IMR-90 (cell line): ENCODE results near the gene CD9. TPM values are rescaled to one million over a fixed set of nuclear protein-coding genes. Genes with fewer than 3 reads are reported as not detected.

Experiments
- ATAC-seq: fragments of 200-7000 bp; cut with Tn5 transposase; 2 replicates; pipeline ENCODE4 v1.9.1; 2020; ENCODE audit warnings: low read depth, mild to moderate bottlenecking, moderate library complexity
- BruUV-seq: library from RNA; stranded (reverse); fragments of 400-500 nt; replicated peaks from 2 replicates; lab custom pipeline; 2021; lab: Mats Ljungman, UMichigan
- CTCF ChIA-PET: fragments of 300-600 bp; formaldehyde crosslinking; extraction: SDS; loops from one replicate; lab custom pipeline; 2021; ENCODE audit warnings: antibody characterized with exemption; lab: Yijun Ruan, JAX
- POLR2A ChIA-PET: fragments of 300-600 bp; sonication (Branson Sonifier 250); formaldehyde crosslinking; loops from one replicate; lab custom pipeline; 2022; ENCODE audit warnings: antibody characterized with exemption; ENCODE audit not compliant: unreplicated experiment; lab: Charles Lee
- DNase-seq: peaks from one replicate; pipeline ENCODE4 v3.0.0; 2013
- H2AFZ ChIP-seq: replicated peaks from 2 replicates; pipeline ENCODE3; 2013; ENCODE audit warnings: low read length, mild to moderate bottlenecking; ENCODE audit not compliant: poor library complexity
- H2AK5ac ChIP-seq: 2 replicates; pipeline ENCODE4 v1.6.1; 2013; ENCODE audit warnings: low read depth, low read length, inconsistent platforms
- H2AK9ac ChIP-seq: replicated peaks from 2 replicates; pipeline ENCODE3; 2013; ENCODE audit warnings: mild to moderate bottlenecking, low read depth, low read length, moderate library complexity; ENCODE audit not compliant: poor library complexity
- H2BK120ac ChIP-seq: 2 replicates; pipeline ENCODE4 v1.6.1; 2013; ENCODE audit warnings: low read depth, low read length, inconsistent platforms
- H2BK15ac ChIP-seq: 3 replicates; pipeline ENCODE4 v1.6.1; 2013; ENCODE audit warnings: low read depth, low read length, inconsistent platforms
- H2BK20ac ChIP-seq: 2 replicates; pipeline ENCODE4 v1.6.1; 2013; ENCODE audit warnings: low read depth, mild to moderate bottlenecking, inconsistent platforms, low read length, moderate library complexity
- H2BK5ac ChIP-seq: 2 replicates; pipeline ENCODE4 v1.6.1; 2013; ENCODE audit warnings: mild to moderate bottlenecking, low read depth, low read length, inconsistent platforms; ENCODE audit not compliant: poor library complexity, severe bottlenecking
- H3K14ac ChIP-seq: replicated peaks from 2 replicates; pipeline ENCODE4 v1.6.1; 2013; ENCODE audit warnings: low read depth, low read length, inconsistent platforms
- H3K18ac ChIP-seq: 2 replicates; pipeline ENCODE4 v1.6.1; 2013; ENCODE audit warnings: low read depth, low read length, control low read depth
- H3K23ac ChIP-seq: 2 replicates; pipeline ENCODE4 v1.6.1; 2013; ENCODE audit warnings: low read depth, low read length, inconsistent platforms
- H3K27ac ChIP-seq: 2 replicates; pipeline ENCODE4 v1.5.1; 2013; ENCODE audit warnings: mild to moderate bottlenecking, control low read depth, low read length; ENCODE audit not compliant: insufficient read depth
- H3K27me3 ChIP-seq: 2 replicates; pipeline ENCODE4 v1.6.1; 2013; ENCODE audit warnings: low read length; ENCODE audit not compliant: control insufficient read depth, insufficient read depth
- H3K36me3 ChIP-seq: 2 replicates; pipeline ENCODE4 v1.6.1; 2013; ENCODE audit warnings: low read length, mixed read lengths; ENCODE audit not compliant: control insufficient read depth, insufficient read depth
- H3K4ac ChIP-seq: 2 replicates; pipeline ENCODE4 v1.6.1; 2013; ENCODE audit warnings: low read depth, low read length, inconsistent platforms
- H3K4me1 ChIP-seq: 2 replicates; pipeline ENCODE4 v1.6.1; 2013; ENCODE audit warnings: low read length, mixed read lengths; ENCODE audit not compliant: control insufficient read depth, insufficient read depth
- H3K4me2 ChIP-seq: 2 replicates; pipeline ENCODE4 v1.6.1; 2013; ENCODE audit warnings: low read depth, mild to moderate bottlenecking, control low read depth, low read length, moderate library complexity
- H3K4me3 ChIP-seq: 2 replicates; pipeline ENCODE4 v1.5.1; 2013; ENCODE audit warnings: low read depth, mild to moderate bottlenecking, control low read depth, low read length, moderate library complexity; ENCODE audit not compliant: insufficient read depth
- H3K56ac ChIP-seq: 2 replicates; pipeline ENCODE4 v1.6.1; 2013; ENCODE audit warnings: low read length, inconsistent platforms; ENCODE audit not compliant: insufficient read depth; ENCODE audit errors: extremely low read depth
- H3K79me1 ChIP-seq, 2 experiments: 2 replicates each; pipeline ENCODE4 v1.6.1; 2013; ENCODE audit warnings: low read length in 2 of 2, inconsistent platforms in 1 of 2, low read depth in 1 of 2
- H3K9ac ChIP-seq: 2 replicates; pipeline ENCODE4 v1.6.1; 2013; ENCODE audit warnings: low read depth, low read length, control low read depth
- H3K9me1 ChIP-seq: 2 replicates; pipeline ENCODE4 v1.6.1; 2013; ENCODE audit warnings: low read length, inconsistent platforms; ENCODE audit not compliant: insufficient read depth
- H3K9me3 ChIP-seq: 2 replicates; pipeline ENCODE4 v1.6.1; 2013; ENCODE audit warnings: low read length; ENCODE audit not compliant: control insufficient read depth, insufficient read depth
- H4K20me1 ChIP-seq: 2 replicates; pipeline ENCODE4 v1.6.1; 2013; ENCODE audit warnings: low read length, inconsistent platforms; ENCODE audit not compliant: insufficient read depth
- H4K5ac ChIP-seq: 2 replicates; pipeline ENCODE4 v1.6.1; 2013; ENCODE audit warnings: mild to moderate bottlenecking, low read depth, low read length, control low read depth
- H4K8ac ChIP-seq, 2 experiments: 2 replicates each; pipeline ENCODE4 v1.6.1; 2013; ENCODE audit warnings: low read depth in 2 of 2, low read length in 2 of 2, control low read depth in 1 of 2, inconsistent platforms in 1 of 2
- H4K91ac ChIP-seq: 2 replicates; pipeline ENCODE4 v1.6.1; 2013; ENCODE audit warnings: low read depth, low read length, inconsistent platforms; ENCODE audit not compliant: insufficient read depth
- BHLHE40 ChIP-seq: fragments of 150-350 bp; IDR thresholded peaks from 2 replicates; pipeline ENCODE4 v1.6.1; 2016; ENCODE audit warnings: mild to moderate bottlenecking, low read depth, low read length
- CEBPB ChIP-seq: IDR thresholded peaks from 2 replicates; pipeline ENCODE4 v1.6.1; 2012; ENCODE audit warnings: low read depth, low read length, improper control_type of control experiment
- CHD1 ChIP-seq: IDR thresholded peaks from 2 replicates; pipeline ENCODE4 v1.6.1; 2012; ENCODE audit warnings: low read depth, low read length, improper control_type of control experiment
- ELK1 ChIP-seq: fragments of 150-350 bp; IDR thresholded peaks from 2 replicates; pipeline ENCODE4 v1.6.1; 2016; ENCODE audit warnings: low read depth, mild to moderate bottlenecking, low read length, moderate library complexity, borderline replicate concordance
- MAFK ChIP-seq: IDR thresholded peaks from 2 replicates; pipeline ENCODE4 v1.6.1; 2012; ENCODE audit warnings: low read depth, low read length, improper control_type of control experiment
- MAZ ChIP-seq: IDR thresholded peaks from 2 replicates; pipeline ENCODE4 v1.6.1; 2012; ENCODE audit warnings: low read depth, mild to moderate bottlenecking, low read length, improper control_type of control experiment, moderate library complexity, borderline replicate concordance
- NFE2L2 ChIP-seq: fragments of 150-350 bp; IDR thresholded peaks from 2 replicates; pipeline ENCODE4 v1.6.1; 2016; ENCODE audit warnings: low read depth, mild to moderate bottlenecking, low read length
- RAD21 ChIP-seq: IDR thresholded peaks from 2 replicates; pipeline ENCODE4 v1.6.1; 2012; ENCODE audit warnings: low read length, improper control_type of control experiment
- RCOR1 ChIP-seq: IDR thresholded peaks from 2 replicates; pipeline ENCODE4 v1.6.1; 2012; ENCODE audit warnings: mild to moderate bottlenecking, low read length, improper control_type of control experiment; ENCODE audit not compliant: insufficient replicate concordance
- RFX5 ChIP-seq: IDR thresholded peaks from 2 replicates; pipeline ENCODE4 v1.8.0; 2012; ENCODE audit warnings: low read depth, mild to moderate bottlenecking, low read length, moderate library complexity
- SMC3 ChIP-seq: fragments of 150-350 bp; IDR thresholded peaks from 2 replicates; pipeline ENCODE4 v1.6.1; 2016; ENCODE audit warnings: low read depth, mild to moderate bottlenecking, antibody characterized with exemption, low read length, moderate library complexity
- WGBS, 2 experiments: methylation state at CpG; one replicate each; pipeline versions ENCODE4 v1.1.5 to v1.1.7; 2013; ENCODE audit warnings: missing lambda C conversion rate in 2 of 2; ENCODE audit not compliant: insufficient read length in 1 of 2; ENCODE audit errors: extremely low coverage in 2 of 2; 5-methylcytosine and 5-hydroxymethylcytosine counted together
- dilution Hi-C: fragments of 300-500 bp; cut with HindIII; formaldehyde crosslinking; loops from one replicate; pipeline ENCODE4 v1.14.3; 2018; ENCODE audit warnings: low sequenced_read_pairs; ENCODE audit not compliant: unreplicated experiment
- in situ Hi-C: fragments of 300-500 bp; cut with MboI; formaldehyde crosslinking; loops from 3 replicates; pipeline ENCODE4 v1.14.3; 2019; ENCODE audit warnings: low sequenced_read_pairs, inconsistent platforms, mixed read lengths
- intact Hi-C: fragments of 100-400 bp; cut with micrococcal nuclease; formaldehyde crosslinking; loops from 2 replicates; pipeline ENCODE4 v1.10.0; 2022
- polyA plus RNA-seq, 3 experiments: library from polyadenylated mRNA; depleted of rRNA; stranded (reverse); fragments of >200 nt; gene quantifications; 2 replicates each; pipeline ENCODE4 v1.2.3, GENCODE V29; 2012; ENCODE audit warnings: low replicate concordance in 1 of 3
- total RNA-seq: library from RNA; depleted of rRNA; stranded (reverse); fragments of >200 nt; gene quantifications from 2 replicates; pipeline ENCODE4 v1.2.3, GENCODE V29; 2012
- TF ChIP-seq, protein P1 (sequence below): conservative IDR thresholded peaks from 2 replicates; pipeline ENCODE4 v1.5.1; 2012; ENCODE audit warnings: mild to moderate bottlenecking, low read depth, low read length, improper control_type of control experiment

Gene CD9
- total and polyA plus RNA-seq, 2 of the 4 experiments (the other 2 are of a cell fraction) = 48.8 to 70.9 TPM

- 0 out of 2 replicates have a peak overlapping the region, but pooled peaks have one; percentile 51 for H3K23ac ChIP-seq
- H3K36me3 ChIP-seq = no peaks in the 10 kb centered on the region
- H2BK15ac ChIP-seq = no peak overlapping the region
- ATAC-seq (no peak), DNase-seq (no peak)
- no peak overlapping the region for H4K5ac ChIP-seq
- H3K4me1 ChIP-seq = peaks cover 12% of the 10 kb centered on the region
- peak overlapping the region; percentile 19; the same call in 1 of the 2 replicates for H3K4ac ChIP-seq
- WGBS, 2 experiments = 73% methylated on average over 2 of the region's 6 CpGs; no CpG with 5 or more reads in 1 of the 2 experiments
- intact Hi-C loops = no loop called here
- no peak overlapping the region for H3K56ac ChIP-seq
- H3K9me3 ChIP-seq = no peaks in the 10 kb centered on the region
- H2AK9ac ChIP-seq = no peak overlapping the region
- peak overlapping the region; percentile 46; the same call in 1 of the 2 replicates for H2BK120ac ChIP-seq
- no peak overlapping the region for H2BK20ac ChIP-seq
- no peak overlapping the region for H3K4me2 ChIP-seq
- peak overlapping the region; percentile 22; the same call in 1 of the 2 replicates for H4K91ac ChIP-seq
- no peak overlapping the region for H3K9ac ChIP-seq
- in situ Hi-C loops = no loop called here
- H3K18ac ChIP-seq = no peak overlapping the region
- CTCF ChIA-PET = no interaction called here
- no peak overlapping the region for H3K27ac ChIP-seq
- TF ChIP-seq RFX5 (no peak), MAZ (no peak), RAD21 (no peak), CEBPB (no peak), MAFK (no peak), SMC3 (no peak), ELK1 (no peak), BHLHE40 (no peak), NFE2L2 (no peak), RCOR1 (no peak), CHD1 (no peak)
- TF ChIP-seq, protein P1, sequence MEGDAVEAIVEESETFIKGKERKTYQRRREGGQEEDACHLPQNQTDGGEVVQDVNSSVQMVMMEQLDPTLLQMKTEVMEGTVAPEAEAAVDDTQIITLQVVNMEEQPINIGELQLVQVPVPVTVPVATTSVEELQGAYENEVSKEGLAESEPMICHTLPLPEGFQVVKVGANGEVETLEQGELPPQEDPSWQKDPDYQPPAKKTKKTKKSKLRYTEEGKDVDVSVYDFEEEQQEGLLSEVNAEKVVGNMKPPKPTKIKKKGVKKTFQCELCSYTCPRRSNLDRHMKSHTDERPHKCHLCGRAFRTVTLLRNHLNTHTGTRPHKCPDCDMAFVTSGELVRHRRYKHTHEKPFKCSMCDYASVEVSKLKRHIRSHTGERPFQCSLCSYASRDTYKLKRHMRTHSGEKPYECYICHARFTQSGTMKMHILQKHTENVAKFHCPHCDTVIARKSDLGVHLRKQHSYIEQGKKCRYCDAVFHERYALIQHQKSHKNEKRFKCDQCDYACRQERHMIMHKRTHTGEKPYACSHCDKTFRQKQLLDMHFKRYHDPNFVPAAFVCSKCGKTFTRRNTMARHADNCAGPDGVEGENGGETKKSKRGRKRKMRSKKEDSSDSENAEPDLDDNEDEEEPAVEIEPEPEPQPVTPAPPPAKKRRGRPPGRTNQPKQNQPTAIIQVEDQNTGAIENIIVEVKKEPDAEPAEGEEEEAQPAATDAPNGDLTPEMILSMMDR = no peak
- 0 out of 4 replicates have a peak overlapping the region, but pooled peaks of 1 of the 2 experiments have one; percentile 37 for H4K8ac ChIP-seq
- POLR2A ChIA-PET = no interaction called here
- H2AFZ ChIP-seq = no peak overlapping the region
- dilution Hi-C loops = no loop called here
- H4K20me1 ChIP-seq = 0 out of 2 replicates have a peak, but pooled peaks cover 5% of the 10 kb centered on the region
- H3K4me3 ChIP-seq = no peak overlapping the region
- H3K27me3 ChIP-seq = no peaks in the 10 kb centered on the region
- peaks cover 11% of the 10 kb centered on the region for H3K9me1 ChIP-seq
- no peak overlapping the region for H3K14ac ChIP-seq
- peak overlapping the region; percentile 10; the same call in 1 of the 2 replicates for H2AK5ac ChIP-seq
- H3K79me1 ChIP-seq = peaks cover 9 to 74% of the 10 kb centered on the region in 2 experiments
- no TSS peak for BruUV-seq
- H2BK5ac ChIP-seq = no peak overlapping the region
Observed at GRCh38 chr12:6218347-6218925, 18.2 kb downstream of the CD9 start.
